GM12865 (cell line): Measurements from ENCODE around the gene KLHL29.
A peak's percentile ranks its signal among the peaks of the same experiment; 100 is the strongest.

Source experiments
- DNase-seq: peaks from one replicate; pipeline ENCODE4 v3.0.0; 2010; ENCODE audit warnings: low read depth
- H3K4me3 ChIP-seq: 2 replicates; pipeline ENCODE4 v1.5.1; 2011; ENCODE audit warnings: mild to moderate bottlenecking, low read depth, low read length, control low read depth
- TF ChIP-seq, protein P1 (sequence below): IDR thresholded peaks from 2 replicates; pipeline ENCODE4 v1.5.1; 2011; ENCODE audit warnings: low read length, control low read depth, low read depth, inconsistent platforms; ENCODE audit not compliant: insufficient read depth; ENCODE audit errors: missing control alignments

The KLHL29 gene

DNA sequence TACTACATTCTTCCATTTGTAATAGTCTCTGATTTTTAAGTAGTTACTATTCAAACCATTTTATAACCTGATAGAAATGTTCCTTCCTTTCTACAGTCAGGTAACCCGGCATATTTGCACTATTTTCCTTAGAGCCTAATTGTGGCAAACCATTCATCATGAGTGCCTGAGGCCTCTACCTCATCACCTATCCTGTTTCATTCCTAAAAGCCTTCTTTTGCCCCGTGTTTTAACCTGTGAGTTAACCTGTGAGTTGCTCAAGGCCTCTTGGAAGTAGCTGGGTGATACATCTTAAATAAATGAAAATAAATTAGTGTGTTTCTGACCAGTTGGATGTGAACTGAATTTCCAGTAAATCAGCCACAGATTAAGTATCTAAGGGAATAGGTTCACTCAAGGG, 6.5 kb upstream of the KLHL29 start:
- DNase-seq, result no peak
- H3K4me3 ChIP-seq, result no peak overlapping the region
- TF ChIP-seq, protein P1, sequence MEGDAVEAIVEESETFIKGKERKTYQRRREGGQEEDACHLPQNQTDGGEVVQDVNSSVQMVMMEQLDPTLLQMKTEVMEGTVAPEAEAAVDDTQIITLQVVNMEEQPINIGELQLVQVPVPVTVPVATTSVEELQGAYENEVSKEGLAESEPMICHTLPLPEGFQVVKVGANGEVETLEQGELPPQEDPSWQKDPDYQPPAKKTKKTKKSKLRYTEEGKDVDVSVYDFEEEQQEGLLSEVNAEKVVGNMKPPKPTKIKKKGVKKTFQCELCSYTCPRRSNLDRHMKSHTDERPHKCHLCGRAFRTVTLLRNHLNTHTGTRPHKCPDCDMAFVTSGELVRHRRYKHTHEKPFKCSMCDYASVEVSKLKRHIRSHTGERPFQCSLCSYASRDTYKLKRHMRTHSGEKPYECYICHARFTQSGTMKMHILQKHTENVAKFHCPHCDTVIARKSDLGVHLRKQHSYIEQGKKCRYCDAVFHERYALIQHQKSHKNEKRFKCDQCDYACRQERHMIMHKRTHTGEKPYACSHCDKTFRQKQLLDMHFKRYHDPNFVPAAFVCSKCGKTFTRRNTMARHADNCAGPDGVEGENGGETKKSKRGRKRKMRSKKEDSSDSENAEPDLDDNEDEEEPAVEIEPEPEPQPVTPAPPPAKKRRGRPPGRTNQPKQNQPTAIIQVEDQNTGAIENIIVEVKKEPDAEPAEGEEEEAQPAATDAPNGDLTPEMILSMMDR, result no peak

DNA sequence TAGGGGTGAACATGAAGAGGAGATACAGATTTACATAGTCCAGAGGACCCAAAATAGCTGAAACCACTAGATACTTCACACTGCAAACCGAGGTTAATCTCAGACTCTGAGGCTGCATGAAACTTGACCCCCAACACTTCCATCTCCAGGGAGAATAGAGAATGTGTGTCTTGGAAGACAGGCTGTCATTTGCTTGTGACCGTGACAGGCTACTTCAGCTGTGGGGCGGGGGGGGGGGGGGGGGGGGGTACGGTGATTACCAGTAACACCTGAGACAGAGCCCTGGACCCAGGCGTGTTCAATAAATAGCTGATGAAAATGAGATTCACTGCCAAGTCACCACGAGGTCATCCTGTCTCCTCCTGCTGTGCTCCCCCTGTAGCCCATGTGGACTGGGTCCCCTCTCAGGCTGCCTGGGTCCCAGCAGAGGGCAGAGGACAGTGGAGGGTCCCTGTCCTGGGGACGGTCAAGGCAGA, 5.7 kb upstream of the KLHL29 start:
- peak; percentile 84 for DNase-seq
- TF ChIP-seq, protein P1, result no peak
- H3K4me3 ChIP-seq, result no peak overlapping the region

DNA sequence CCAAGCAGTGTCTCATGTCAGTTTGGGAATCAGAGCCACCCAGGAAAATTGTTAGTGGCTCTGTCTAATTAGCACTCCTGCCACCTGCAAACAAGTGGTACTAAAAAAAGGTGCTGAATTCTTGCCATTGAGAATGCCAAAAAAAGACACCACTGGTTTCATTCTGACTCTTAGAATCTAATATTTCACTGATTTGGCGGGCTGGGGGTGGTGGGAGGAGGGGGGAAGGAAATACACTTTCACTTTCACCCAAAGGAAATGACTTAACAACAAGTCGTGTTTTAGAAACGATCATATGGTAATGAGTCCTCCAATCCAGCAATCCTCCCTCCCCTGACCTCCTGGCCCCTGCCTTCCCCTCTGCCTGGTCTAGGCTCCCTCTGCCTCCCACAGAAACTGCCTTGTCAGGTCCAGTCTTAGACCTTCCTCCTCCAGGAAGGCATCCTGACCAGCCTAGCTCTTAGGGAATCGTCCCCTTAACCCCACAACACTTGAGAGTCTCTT, 4.4 kb upstream of the KLHL29 start:
- H3K4me3 ChIP-seq, result peak overlapping the region; percentile 42
- peak; percentile 90 for DNase-seq
- TF ChIP-seq, protein P1, result no peak

DNA sequence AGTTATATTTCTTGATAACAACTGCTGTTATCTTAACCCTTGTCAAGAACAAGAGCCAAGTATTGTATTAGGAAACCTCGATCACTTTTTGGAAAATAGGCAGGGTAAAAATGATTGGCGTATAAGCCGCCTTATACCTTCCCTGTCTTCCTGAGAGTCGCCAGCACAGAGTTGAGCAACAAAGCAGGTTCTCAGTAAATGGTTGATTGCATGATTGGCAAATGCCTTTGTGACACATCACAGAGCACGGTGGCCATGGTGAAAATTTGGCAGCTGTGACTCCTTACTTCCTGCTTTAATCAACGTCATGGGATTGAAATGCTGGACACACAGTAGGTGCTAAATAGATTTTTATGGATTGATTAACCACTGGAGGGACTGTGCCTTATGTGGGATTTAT, 3.9 kb upstream of the KLHL29 start:
- TF ChIP-seq, protein P1, result no peak
- peak; percentile 45 for DNase-seq
- no peak overlapping the region for H3K4me3 ChIP-seq

DNA sequence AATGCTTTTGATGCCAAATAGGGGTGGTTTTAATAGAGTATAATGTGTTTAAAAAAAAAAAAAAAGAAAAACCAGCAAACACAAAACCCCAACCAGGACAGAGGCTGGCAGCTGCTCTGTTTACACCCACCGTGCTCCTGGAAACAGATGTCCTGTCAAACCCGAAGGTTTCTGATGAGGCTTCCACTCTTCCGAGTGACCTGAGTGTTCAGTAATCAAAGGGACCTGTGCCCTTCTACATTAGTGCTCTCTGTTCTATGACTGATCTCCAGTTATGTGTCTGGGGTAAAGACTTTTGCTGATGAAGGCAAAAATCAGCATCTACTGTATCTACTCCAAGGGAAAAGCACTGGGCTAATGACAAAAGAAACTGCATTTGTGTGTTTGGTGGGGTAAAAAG, 3.5 kb upstream of the KLHL29 start:
- no peak for DNase-seq
- H3K4me3 ChIP-seq, result no peak overlapping the region
- TF ChIP-seq, protein P1, result no peak

DNA sequence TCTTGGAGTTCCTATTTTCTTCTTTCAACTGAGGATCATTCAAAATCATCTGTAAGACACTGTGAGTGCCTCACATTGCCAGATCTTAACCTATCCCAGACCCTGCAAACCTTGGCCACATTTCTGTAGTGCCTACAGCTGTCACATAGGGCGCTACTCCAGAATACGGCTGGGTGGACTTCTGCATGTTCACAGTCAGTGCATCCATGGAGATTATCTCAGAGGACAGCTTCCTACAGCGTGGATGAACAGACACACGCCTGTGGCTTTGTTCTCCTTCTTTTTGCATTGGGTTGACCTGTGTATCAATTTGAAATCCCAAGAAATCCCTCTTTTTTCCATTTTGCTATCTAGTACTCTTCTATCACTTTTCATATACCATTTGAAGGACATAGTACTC, 1.9 kb upstream of the KLHL29 start:
- no peak overlapping the region for H3K4me3 ChIP-seq
- DNase-seq, result no peak
- TF ChIP-seq, protein P1, result no peak

DNA sequence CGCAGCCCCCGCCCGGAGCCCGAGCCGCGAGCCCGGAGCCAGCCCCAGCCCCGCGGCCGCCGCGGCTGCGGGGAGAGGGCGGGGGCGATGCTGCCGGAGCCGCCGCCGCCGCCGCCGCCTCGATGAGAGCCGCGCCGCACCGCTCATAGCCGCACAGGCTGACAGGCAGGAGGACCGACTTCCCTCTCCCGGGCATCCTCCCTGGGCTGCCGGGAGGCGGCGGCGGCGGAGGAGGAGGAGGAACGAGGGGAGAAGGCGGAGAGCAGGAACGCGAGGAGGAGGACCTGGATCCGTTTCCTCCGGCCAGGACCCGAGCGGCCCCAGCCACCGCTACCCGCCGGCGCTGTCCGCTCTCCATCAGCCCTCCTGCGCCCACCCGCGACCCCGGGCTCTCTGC, 370 bp downstream of the KLHL29 start:
- TF ChIP-seq, protein P1, result no peak
- H3K4me3 ChIP-seq, result peak overlapping the region; percentile 83
- DNase-seq, result peak; percentile 26
